ENCODE measurements around the gene NOL6.

GRCh38 chr9:33458444-33458843, 15.3 kb downstream of the NOL6 start:
- TF ChIP-seq POLR2A (IDR thresholded peaks at IDR 0.05) = no peak
- no peak for TF ChIP-seq CTCF (IDR thresholded peaks at IDR 0.05)
